RWPE2 (cell line): ENCODE results near the gene TOMM20L.
"Not testable (repeated sequence)": the region's sequence is repeated elsewhere in the genome, so short reads cannot be mapped to it uniquely, and the experiment has no call there.

Source experiments
- ATAC-seq: fragments of 200-7000 bp; cut with Tn5 transposase; 3 replicates; pipeline ENCODE4 v1.9.1; 2021; ENCODE audit warnings: low read depth
- DNase-seq: peaks from one replicate; pipeline ENCODE4 v3.0.0-alpha.2; 2020; ENCODE audit warnings: low spot score
- H3K27ac ChIP-seq: fragments of 450-650 bp; 2 replicates; pipeline ENCODE4 v1.5.1; 2017; ENCODE audit warnings: mild to moderate bottlenecking; ENCODE audit not compliant: poor library complexity, severe bottlenecking
- H3K27me3 ChIP-seq: fragments of 250-450 bp; sonication (Bioruptor Pico); 2 replicates; pipeline ENCODE4 v1.5.1; 2021; ENCODE audit warnings: mild to moderate bottlenecking, moderate library complexity; ENCODE audit not compliant: insufficient read depth, poor library complexity, severe bottlenecking
- H3K36me3 ChIP-seq: fragments of 250-450 bp; sonication (Bioruptor Pico); 2 replicates; pipeline ENCODE4 v1.5.1; 2020; ENCODE audit warnings: low read depth, mild to moderate bottlenecking, moderate library complexity
- H3K4me1 ChIP-seq: fragments of 250-450 bp; sonication (Bioruptor Pico); 2 replicates; pipeline ENCODE4 v1.5.1; 2021; ENCODE audit warnings: mild to moderate bottlenecking, moderate library complexity; ENCODE audit not compliant: insufficient read depth, poor library complexity, severe bottlenecking
- H3K4me3 ChIP-seq: fragments of 250-450 bp; sonication (Bioruptor Pico); 2 replicates; pipeline ENCODE4 v1.5.1; 2021; ENCODE audit warnings: mild to moderate bottlenecking, moderate library complexity; ENCODE audit not compliant: severe bottlenecking
- H3K9me3 ChIP-seq: fragments of 250-450 bp; sonication (Bioruptor Pico); 2 replicates; pipeline ENCODE4 v1.5.1; 2021; ENCODE audit warnings: mild to moderate bottlenecking, moderate library complexity; ENCODE audit not compliant: severe bottlenecking
- TF ChIP-seq, protein P1 (sequence below): fragments of 450-650 bp; IDR thresholded peaks from one replicate; pipeline ENCODE4 v1.5.1; 2017; ENCODE audit warnings: mild to moderate bottlenecking, moderate library complexity; ENCODE audit not compliant: poor library complexity, severe bottlenecking

Gene TOMM20L

DNA sequence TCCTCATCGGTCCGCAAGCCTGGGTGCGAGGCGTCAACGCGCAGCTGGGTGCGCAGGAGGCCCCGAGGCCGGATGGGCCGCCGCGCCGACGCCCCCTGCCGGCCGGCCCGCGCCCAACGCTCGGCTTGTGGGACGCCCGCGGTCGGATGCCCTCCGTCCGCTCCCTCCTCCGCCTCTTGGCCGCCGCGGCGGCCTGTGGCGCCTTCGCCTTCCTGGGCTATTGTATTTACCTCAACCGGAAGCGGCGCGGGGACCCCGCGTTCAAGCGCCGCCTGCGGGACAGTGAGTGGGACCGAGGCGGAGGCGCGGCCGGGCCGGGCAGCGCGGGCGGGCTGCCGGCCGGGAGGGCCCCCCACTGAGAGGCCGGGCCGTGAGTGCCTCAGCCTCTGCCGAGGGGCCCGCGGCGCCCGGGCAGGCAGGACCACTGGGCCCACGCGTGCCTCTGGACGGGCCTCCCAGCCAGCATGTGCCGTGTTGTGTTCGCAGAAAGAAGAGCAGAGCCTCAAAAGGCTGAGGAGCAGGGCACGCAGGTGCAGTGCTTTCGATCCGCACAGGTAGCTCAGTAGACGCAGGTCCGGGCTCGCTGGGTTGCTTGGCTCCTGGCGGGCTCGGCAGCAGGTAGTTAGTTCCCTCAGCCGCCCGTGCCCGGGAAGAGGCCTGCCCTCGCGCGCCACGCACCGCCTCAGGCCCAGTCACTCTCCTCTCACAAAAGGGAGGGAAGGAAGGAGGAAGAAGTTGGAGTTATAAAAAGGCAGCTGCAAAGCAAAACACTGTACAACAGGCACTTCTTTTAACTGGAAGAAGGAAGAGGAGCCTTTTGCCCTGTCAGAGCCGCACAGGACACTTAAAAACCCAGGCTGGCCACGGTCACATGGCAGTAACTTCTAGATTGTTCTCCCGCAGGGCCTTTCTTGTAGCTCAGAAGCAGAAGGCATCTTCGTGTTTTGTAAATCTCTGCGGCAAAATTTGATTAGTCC is at the start of gene TOMM20L:
TSS of gene TOMM20L (plus strand) at position 119 of the 977 bp plus-strand sequence. CDS start at position 147, 28 bp downstream.
- ATAC-seq (peak; percentile 79), DNase-seq (peak; percentile 77)
- no peaks in the 10 kb centered on the region for H3K4me1 ChIP-seq
- no peaks in the 10 kb centered on the region for H3K36me3 ChIP-seq
- TF ChIP-seq, protein P1, sequence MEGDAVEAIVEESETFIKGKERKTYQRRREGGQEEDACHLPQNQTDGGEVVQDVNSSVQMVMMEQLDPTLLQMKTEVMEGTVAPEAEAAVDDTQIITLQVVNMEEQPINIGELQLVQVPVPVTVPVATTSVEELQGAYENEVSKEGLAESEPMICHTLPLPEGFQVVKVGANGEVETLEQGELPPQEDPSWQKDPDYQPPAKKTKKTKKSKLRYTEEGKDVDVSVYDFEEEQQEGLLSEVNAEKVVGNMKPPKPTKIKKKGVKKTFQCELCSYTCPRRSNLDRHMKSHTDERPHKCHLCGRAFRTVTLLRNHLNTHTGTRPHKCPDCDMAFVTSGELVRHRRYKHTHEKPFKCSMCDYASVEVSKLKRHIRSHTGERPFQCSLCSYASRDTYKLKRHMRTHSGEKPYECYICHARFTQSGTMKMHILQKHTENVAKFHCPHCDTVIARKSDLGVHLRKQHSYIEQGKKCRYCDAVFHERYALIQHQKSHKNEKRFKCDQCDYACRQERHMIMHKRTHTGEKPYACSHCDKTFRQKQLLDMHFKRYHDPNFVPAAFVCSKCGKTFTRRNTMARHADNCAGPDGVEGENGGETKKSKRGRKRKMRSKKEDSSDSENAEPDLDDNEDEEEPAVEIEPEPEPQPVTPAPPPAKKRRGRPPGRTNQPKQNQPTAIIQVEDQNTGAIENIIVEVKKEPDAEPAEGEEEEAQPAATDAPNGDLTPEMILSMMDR, result peak; percentile 98
- H3K9me3 ChIP-seq, result no peaks in the 10 kb centered on the region
- no peak within 1 kb of the TSS for H3K27ac ChIP-seq
- no peaks in the 10 kb centered on the region for H3K27me3 ChIP-seq
- H3K4me3 ChIP-seq, result peak within 1 kb of the TSS; percentile 36

DNA sequence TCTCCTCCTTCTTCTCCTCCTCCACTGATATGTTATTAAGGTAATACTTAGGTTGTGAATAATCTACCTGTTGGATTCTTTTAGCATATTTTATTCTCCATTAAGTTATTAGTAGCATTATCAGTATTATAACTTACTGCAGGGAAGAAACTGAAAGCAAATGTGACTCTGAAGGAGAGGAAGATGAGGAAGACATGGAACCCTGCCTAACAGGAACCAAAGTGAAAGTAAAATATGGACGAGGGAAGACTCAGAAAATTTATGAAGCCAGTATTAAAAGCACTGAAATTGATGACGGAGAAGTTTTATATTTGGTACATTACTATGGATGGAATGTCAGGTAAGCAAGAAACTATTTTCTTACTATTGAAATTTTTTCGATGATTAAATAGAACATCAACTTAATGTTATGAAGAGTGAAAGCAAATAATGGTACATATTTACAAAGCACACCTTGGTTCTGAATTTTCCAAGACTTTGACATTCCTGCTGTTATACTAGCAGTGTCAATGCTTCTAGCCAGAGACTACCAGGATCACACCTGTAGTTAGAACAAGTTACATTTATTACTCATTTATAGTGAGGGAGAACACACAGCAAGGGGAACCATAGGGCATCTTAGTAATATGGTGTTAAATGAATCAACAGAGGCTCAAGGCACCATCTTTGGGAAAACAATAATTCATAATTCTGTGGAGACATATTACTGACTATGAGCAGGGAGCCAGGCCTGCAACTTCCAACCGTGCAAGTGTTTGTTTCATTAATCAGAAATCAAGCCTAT is 42.0 kb upstream of the TOMM20L start:
- TF ChIP-seq, protein P1, result no peak
- Histone ChIP-seq H3K4me1 (peaks cover 5% of the 10 kb centered on the region), H3K9me3 (no peaks in the 10 kb centered on the region), H3K27ac (no peak overlapping the region), H3K27me3 (no peaks in the 10 kb centered on the region), H3K36me3 (peaks cover 63% of the 10 kb centered on the region), H3K4me3 (peak overlapping the region; percentile 0)
- ATAC-seq (no peak), DNase-seq (no peak)

DNA sequence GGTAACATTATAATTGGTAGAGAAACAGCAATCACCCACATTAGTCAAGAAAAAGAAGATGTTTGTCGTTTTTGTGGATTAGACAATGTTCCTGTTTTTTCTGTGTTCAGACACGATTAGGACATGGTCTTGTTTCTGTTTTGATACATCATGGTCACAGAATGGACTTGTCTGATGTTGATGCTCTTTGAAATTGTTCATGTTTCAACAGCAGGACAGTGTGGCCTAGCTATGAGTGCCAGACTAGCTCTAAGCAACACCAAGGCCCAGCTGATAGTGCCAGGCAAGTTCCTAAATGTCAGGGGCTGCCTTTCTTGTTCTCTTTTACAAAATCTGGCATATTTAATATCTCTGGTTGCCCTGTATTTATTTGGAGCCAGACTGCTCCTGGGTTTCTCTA is 40.9 kb upstream of the TOMM20L start:
- DNase-seq (no peak), ATAC-seq (no peak)
- Histone ChIP-seq H3K4me3 (no peak overlapping the region), H3K36me3 (peaks cover 67% of the 10 kb centered on the region), H3K9me3 (no peaks in the 10 kb centered on the region), H3K27me3 (no peaks in the 10 kb centered on the region), H3K4me1 (peaks cover 5% of the 10 kb centered on the region), H3K27ac (no peak overlapping the region)
- TF ChIP-seq, protein P1, result no peak

DNA sequence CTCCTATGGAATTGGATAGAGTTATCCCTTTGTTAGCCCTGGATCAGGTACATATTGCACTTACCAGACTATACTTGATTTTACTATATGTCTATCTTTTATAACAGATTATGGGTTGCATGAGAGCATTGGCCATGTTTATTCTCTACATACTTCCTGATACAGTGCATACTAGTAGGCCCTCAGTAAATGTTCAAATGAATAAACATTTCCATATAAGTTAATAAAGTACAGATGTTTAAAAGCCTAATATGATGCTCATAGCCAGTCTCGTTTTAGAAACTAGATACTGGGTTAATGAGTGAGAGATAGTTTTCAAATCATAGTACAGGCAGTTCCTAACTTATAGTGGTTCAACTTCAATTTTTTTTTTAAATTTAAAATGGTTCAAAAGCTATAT is 39.5 kb upstream of the TOMM20L start:
- Histone ChIP-seq H3K4me1 (peaks cover 5% of the 10 kb centered on the region), H3K27me3 (no peaks in the 10 kb centered on the region), H3K4me3 (no peak overlapping the region), H3K27ac (no peak overlapping the region), H3K9me3 (no peaks in the 10 kb centered on the region), H3K36me3 (peaks cover 68% of the 10 kb centered on the region)
- TF ChIP-seq, protein P1, result no peak
- ATAC-seq (no peak), DNase-seq (no peak)

DNA sequence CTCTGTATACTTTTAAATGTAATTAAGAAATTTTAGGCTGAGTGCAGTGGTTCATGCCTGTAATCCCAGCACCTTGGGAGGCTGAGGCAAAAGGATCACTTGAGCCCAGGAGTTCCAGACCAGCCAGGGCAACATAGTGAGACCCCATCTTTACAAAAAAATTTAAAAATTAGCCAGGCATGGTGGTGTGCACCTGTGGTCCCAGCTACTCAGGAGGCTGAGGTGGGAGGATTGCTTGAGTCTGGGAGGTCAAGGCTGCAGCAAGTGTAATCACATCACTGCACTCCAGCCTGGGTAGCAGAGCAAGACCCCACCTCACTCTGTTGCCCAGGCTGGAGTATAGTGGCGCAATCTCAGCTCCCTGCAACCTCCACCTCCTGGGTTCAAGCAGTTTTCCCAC is 33.5 kb upstream of the TOMM20L start:
- not testable (repeated sequence) for H3K9me3 ChIP-seq, H3K27me3 ChIP-seq, H3K4me1 ChIP-seq, DNase-seq, ATAC-seq, H3K27ac ChIP-seq, H3K4me3 ChIP-seq
- peaks cover 75% of the 10 kb centered on the region for H3K36me3 ChIP-seq
